GM12865 (cell line): ENCODE results near the gene MNX1.

ENCODE experiments used
- DNase-seq: peaks from one replicate; pipeline ENCODE4 v3.0.0; 2010; ENCODE audit warnings: low read depth
- H3K4me3 ChIP-seq: 2 replicates; pipeline ENCODE4 v1.5.1; 2011; ENCODE audit warnings: mild to moderate bottlenecking, low read depth, low read length, control low read depth
- TF ChIP-seq, protein P1 (sequence below): IDR thresholded peaks from 2 replicates; pipeline ENCODE4 v1.5.1; 2011; ENCODE audit warnings: low read length, control low read depth, low read depth, inconsistent platforms; ENCODE audit not compliant: insufficient read depth; ENCODE audit errors: missing control alignments

The MNX1 gene

DNA sequence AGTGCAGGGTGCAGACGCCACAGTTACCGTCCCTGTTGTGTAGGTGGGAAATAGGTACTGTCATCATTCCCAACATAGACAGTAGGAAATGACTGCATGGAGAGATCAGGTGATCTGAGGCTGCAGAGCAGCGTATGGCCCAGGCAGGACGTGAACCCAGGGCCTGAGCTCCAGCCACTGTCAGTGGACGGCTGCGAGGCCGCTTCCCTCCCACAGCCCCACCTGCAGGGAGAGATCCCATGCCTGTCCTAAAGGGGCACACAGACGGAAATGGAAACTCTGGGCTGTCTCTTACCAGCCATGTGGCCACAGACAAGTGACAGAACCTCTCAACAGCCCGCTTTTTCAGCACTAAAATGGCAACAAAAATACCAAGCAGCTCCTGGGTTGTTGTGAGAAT lies 44.5 kb upstream of the MNX1 start:
- no peak for DNase-seq
- TF ChIP-seq, protein P1, sequence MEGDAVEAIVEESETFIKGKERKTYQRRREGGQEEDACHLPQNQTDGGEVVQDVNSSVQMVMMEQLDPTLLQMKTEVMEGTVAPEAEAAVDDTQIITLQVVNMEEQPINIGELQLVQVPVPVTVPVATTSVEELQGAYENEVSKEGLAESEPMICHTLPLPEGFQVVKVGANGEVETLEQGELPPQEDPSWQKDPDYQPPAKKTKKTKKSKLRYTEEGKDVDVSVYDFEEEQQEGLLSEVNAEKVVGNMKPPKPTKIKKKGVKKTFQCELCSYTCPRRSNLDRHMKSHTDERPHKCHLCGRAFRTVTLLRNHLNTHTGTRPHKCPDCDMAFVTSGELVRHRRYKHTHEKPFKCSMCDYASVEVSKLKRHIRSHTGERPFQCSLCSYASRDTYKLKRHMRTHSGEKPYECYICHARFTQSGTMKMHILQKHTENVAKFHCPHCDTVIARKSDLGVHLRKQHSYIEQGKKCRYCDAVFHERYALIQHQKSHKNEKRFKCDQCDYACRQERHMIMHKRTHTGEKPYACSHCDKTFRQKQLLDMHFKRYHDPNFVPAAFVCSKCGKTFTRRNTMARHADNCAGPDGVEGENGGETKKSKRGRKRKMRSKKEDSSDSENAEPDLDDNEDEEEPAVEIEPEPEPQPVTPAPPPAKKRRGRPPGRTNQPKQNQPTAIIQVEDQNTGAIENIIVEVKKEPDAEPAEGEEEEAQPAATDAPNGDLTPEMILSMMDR, result no peak
- no peak overlapping the region for H3K4me3 ChIP-seq

DNA sequence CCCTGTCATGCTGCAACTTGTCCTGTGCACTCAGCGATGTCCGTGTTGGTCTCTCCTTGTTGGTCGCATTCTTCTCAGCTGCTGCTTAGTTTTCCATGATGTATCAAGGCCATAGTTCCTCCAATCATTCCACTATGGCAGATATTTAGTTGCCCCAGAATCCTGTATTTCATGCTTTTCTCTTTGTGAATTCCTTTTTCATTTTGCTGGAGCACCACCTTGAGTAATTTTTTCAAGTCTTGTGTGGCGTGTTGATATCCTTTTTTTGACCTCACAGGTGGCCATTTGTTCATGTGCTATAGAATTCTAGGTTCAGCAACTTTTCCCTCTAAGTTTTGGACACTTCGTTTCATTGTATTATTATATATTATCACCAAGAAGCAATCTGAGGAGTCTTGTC lies 42.7 kb upstream of the MNX1 start:
- H3K4me3 ChIP-seq, result no peak overlapping the region
- TF ChIP-seq, protein P1, result no peak
- DNase-seq, result no peak

DNA sequence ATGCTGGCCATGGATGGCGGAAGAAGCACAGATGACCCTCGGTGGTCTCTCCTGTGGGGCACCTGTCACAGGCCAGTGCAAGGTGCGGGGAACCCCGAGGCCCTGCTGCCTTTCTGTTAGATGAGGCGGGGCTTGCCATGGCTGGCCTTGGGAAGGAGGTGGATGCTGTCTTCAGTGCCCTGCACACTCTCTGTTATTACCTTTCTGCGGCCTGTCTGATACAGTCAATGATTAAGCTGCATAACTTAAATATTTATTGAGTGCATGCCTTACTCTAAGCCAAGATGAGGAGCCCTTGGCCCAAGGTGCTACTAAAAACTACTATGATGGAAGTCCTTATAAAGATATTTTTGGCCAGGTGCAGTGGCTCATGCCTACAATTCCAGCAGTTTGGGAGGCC lies 36.7 kb upstream of the MNX1 start:
- no peak for DNase-seq
- no peak overlapping the region for H3K4me3 ChIP-seq
- TF ChIP-seq, protein P1, result no peak

DNA sequence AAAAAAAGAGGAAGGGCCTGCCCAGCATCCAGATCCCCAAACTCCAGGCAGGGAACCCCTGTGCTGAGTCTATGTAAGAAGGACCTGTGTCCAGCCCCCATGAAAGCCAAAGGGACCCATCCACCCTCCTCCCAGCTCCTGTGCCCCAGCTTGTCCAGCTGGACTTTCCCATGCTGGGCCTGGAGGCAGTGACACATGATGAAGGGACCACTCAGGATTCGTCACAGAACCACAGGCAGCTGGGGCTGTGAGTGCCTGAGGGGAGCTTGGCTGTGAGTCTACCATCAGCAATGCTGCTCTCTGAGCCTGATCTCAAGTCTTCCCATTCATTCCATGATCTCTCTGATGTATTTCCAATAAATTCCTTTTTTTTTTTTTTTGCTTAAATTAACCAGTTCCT lies 36.2 kb upstream of the MNX1 start:
- TF ChIP-seq, protein P1, result no peak
- no peak overlapping the region for H3K4me3 ChIP-seq
- DNase-seq, result no peak

DNA sequence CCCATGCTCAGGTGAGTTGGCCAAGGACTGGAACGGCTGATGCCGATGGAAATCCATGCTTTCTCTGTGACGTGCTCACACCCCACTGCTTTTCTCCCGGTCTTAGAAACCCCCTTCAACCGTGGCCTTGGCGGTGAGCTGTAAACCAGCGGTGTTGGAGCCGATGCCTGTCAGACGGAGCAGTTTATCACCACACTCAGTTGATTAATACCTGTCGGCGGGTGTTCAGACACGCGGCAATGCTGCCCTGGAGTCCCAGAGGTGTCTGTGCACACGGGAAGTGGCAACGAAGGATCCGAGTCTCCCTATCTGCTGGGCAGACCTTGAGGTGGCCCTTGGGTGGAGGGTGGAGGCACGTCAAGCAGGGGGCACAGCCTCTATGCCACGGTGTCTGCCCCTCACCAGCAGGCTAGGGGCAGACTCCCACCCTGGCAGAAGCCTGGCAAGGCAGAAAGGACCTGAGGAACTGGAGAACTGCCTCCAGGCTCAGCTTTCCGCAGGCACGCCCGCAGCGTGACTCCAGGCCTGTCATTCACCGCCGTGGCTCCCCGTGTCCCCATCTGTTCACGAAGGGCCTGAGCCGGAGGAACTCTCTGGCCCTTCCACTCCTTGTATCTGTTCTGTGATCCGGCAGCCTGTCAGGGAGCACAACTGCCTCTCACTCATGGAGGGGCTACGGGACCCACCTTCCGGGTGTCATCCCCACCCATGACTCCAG lies 34.6 kb upstream of the MNX1 start:
- no peak for DNase-seq
- TF ChIP-seq, protein P1, result no peak
- no peak overlapping the region for H3K4me3 ChIP-seq

DNA sequence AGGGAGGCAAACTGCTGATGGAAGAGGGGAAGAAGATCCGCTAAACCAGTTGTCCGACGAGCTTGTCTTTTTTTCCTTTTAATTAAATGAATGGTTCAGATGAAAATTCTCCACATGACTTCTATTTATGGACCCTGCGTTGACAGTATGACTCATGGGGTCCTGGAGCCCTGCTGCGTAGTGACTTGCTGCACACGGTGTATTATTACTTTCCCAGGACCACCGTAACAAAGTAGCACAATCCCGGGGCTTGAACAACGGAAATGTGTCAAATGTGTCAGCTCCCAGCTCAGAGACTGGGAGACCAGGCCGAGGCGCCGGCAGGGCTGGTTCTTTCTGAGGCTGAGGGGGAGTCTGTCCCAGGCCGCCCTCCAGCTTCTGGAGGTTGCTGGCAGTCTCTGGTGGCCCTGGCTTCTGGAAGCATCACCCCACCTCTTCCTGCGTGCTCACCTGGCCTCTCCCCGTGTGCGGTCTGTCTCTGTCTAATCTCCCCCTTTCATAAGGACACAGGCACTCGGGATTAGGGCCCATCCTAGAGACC lies 33.8 kb upstream of the MNX1 start:
- no peak for DNase-seq
- TF ChIP-seq, protein P1, result no peak
- no peak overlapping the region for H3K4me3 ChIP-seq

DNA sequence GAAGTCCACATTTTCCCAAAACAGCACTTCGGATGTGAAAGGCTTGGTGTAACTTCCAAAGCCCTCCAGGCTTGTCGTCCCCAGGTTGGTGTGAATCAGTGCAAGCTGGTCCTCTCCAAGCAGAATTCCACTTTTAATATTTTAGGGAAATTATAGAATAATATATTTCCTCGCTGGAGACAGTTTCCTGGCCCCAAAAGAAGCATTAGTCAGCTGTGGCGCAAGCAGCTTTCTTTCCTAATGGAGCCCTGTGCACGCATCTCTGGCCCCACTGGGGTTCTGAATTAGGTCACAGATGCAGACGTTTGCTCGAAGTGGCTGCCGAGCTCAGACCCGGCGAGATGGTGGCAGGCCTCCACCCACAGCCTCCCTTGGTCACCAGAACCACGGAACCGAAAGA lies 33.3 kb upstream of the MNX1 start:
- H3K4me3 ChIP-seq, result no peak overlapping the region
- TF ChIP-seq, protein P1, result no peak
- no peak for DNase-seq
